GM21360 (cell line): ENCODE measurements around the gene MGAT5.

Experiments used
- ATAC-seq: cut with Tn5 transposase; IDR thresholded peaks from one replicate; pipeline ENCODE4 v1.9.1; 2021; ENCODE audit warnings: mild to moderate bottlenecking, moderate library complexity; ENCODE audit not compliant: unreplicated experiment

MGAT5 gene

DNA sequence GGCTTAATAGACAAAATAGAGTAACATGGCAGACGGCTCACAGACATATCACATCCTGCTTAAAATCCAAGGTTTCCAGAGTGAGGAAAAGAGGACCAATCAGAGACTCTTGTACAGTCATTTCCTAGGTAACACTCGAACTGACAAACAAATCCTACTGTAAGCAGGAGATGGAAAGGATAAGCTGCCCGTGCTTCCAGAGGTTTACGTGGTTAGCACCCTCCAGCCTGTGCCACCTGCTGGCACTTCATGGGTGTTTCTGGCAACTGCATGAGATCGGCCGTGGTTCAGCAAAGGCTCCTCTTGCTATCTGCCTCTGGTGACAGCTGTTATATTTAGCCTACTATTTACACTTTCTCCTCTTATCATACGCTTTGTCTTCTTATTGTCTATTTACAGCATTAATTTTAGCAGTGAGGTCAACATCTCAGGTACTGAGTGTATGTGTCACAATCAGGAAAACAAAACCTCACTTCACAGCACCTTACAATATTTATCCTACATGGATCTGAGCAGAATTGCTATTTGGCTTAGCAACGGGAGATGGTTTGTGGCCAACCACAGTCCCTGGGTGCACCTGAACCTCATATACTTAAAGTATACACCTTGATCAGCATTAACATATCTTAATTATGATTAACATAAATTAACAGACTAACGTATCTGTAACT is 238.0 kb downstream of the MGAT5 start:
- no peak for ATAC-seq

DNA sequence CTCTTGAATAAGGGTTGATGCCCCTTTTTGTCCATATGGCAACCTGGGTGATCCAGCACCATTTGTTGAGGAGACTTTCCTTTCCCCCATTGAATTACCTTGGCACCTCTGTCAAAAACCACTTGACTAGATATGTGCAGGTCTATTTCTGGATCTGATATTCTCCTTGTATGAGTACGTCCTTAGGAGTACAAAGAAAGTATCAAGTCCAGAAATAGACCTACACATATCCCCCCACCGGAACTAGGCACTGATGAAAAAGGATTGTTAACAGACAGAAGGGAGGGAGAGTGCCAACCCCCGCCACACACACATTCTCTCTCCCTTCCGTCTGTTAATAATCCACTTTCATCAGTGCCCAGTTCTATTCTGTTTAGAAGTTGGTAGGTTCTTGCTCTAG is 239.9 kb downstream of the MGAT5 start:
- no peak for ATAC-seq

- ATAC-seq: no peak
Measured at GRCh38 chr2:134498654-134499053, 244.8 kb downstream of the MGAT5 start.

DNA sequence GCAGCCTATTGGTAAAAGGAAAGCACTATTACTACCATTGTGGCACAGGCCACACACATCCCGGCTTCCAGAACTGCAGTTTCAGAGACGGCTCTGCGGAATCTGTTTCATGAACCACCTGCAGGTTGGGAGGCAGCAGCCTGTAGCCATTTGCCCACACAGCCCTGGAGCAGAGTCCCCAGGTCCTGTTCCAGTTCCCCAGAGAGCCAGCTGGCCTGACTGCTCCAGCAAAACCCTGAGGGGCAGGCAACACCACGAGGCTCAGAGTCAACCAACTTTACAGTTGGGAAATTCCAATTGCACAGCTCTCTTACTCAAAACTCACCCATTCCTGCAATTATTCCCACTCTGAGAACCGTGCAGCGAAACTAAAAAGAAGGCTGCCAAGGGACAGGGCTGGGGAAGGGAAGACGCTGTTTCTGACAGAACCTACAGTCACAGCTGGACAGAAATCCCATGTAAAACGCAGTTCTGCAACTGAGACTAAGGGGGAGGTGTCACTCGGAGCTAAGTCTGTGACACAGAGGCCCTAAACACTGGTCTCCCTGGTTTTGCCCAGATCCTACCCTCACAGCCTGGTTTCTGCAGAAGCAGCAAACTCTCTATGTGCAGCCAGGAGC is 245.5 kb downstream of the MGAT5 start:
- no peak for ATAC-seq

GRCh38 chr2:134500211-134500935 is 246.5 kb downstream of the MGAT5 start:
- no peak for ATAC-seq

DNA sequence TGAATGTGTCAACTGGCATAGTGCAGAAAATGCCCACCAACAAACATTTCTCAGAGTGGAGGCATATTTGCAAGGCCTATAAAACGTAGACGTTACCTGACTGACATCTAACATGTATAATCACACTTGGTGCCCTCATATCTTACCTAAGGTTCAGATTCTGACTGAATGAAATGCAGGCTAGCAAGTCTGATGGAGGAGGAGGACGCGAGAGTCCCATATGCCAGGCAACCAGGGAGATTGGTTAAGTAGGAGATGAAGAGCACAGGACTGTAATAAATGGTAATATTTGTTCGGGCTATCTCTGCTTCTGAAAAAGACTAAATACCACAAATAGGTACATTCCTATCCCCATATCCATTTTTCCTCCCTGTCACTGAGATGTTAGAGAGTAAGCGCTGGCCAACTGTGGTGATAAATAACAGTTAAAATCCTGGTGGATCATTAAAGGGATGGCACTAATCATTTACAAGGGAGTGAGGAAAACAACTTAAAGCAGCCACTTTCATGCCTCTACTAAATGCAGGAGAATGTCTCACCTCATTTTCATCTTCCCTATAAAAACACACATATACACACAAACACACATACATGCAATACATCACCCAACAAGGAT is 247.7 kb downstream of the MGAT5 start:
- no peak for ATAC-seq

DNA sequence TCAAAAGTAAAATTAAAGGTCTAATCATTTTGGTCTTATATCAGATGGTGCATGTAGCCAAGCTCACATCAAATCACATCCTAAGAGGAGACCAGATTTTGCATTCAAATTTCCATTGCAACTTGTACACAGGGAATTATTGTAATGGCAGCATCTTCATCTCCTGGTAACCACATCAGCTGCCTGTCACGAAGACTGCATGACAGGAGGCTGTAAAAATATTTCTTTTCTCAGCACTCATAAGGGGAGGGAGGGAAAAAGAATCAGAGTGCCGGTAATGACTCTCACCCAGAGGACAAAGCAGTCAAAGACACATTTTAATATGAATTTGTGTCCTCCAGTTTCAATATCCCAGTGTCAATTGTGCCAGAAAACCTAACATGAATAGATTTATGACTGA is 248.2 kb downstream of the MGAT5 start:
- ATAC-seq: no peak
